Progenitor cell of endocrine pancreas (in vitro differentiated cells): ENCODE results near the gene INPP5D. TPM values are rescaled to one million over a fixed set of nuclear protein-coding genes. Genes with fewer than 3 reads are reported as not detected.

Source experiments
- DNase-seq: peaks from one replicate; pipeline ENCODE4 v3.0.0; 2021; ENCODE audit warnings: low spot score; ENCODE audit not compliant: unreplicated experiment
- H3K27ac Mint-ChIP-seq: 2 replicates; pipeline ENCODE4 v1.8.0; 2021; ENCODE audit warnings: mild to moderate bottlenecking, moderate library complexity, mixed read lengths
- H3K27me3 Mint-ChIP-seq: 2 replicates; pipeline ENCODE4 v1.8.0; 2021; ENCODE audit warnings: mixed read lengths
- H3K36me3 Mint-ChIP-seq: 2 replicates; pipeline ENCODE4 v1.8.0; 2022; ENCODE audit warnings: mixed read lengths; ENCODE audit not compliant: insufficient read depth
- H3K4me1 Mint-ChIP-seq: 2 replicates; pipeline ENCODE4 v1.8.0; 2021; ENCODE audit warnings: low read depth, mixed read lengths
- H3K4me3 Mint-ChIP-seq: 2 replicates; pipeline ENCODE4 v1.8.0; 2021; ENCODE audit warnings: low read depth, mild to moderate bottlenecking, moderate library complexity, mixed read lengths
- H3K9me3 Mint-ChIP-seq: 2 replicates; pipeline ENCODE4 v1.8.0; 2021; ENCODE audit warnings: low read depth, mixed read lengths
- total RNA-seq: library from RNA; stranded (reverse); gene quantifications from 2 replicates; pipeline ENCODE4 v1.2.1, GENCODE V29; 2021
- TF ChIP-seq, protein P1 (sequence below): fragments of 200-600 bp; sonication (generic); IDR thresholded peaks from one replicate; pipeline ENCODE4 v1.5.0; 2021; ENCODE audit warnings: antibody characterized with exemption, mild to moderate bottlenecking; ENCODE audit not compliant: unreplicated experiment

INPP5D gene
- total RNA-seq, 1 donor from 2014 or later: 5.3 TPM

DNA sequence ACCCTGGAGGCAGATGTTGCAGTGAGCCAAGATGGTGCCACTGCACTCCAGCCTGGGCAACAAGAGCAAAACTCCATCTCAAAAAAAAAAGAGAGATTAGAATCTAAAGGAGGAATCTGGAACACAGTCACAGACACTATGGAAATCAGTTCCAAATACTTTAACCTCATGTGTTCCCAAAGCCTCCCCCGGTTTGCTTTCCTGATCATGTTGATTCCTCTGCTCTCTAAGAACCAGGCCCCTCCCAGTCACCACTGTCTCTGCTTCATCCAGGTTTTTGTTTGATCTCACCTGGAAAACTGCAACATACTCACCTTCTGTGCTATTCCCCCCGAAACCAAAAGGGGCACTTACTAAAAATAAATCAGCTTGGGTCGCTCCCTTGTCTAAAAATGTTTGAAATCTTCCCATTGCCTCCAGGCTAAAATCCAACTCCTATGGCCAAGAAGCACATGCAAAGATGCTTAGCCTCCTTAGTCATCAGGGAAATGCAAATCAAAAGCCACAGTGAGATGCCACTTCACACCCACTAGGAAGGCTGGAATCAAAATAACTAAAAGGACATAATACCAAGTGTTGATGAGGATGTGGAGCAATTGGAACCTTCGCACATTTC lies 33.8 kb upstream of the INPP5D start:
- no peaks in the 10 kb centered on the region for H3K27me3 Mint-ChIP-seq
- H3K27ac Mint-ChIP-seq: no peak overlapping the region
- no peaks in the 10 kb centered on the region for H3K4me1 Mint-ChIP-seq
- TF ChIP-seq, protein P1, sequence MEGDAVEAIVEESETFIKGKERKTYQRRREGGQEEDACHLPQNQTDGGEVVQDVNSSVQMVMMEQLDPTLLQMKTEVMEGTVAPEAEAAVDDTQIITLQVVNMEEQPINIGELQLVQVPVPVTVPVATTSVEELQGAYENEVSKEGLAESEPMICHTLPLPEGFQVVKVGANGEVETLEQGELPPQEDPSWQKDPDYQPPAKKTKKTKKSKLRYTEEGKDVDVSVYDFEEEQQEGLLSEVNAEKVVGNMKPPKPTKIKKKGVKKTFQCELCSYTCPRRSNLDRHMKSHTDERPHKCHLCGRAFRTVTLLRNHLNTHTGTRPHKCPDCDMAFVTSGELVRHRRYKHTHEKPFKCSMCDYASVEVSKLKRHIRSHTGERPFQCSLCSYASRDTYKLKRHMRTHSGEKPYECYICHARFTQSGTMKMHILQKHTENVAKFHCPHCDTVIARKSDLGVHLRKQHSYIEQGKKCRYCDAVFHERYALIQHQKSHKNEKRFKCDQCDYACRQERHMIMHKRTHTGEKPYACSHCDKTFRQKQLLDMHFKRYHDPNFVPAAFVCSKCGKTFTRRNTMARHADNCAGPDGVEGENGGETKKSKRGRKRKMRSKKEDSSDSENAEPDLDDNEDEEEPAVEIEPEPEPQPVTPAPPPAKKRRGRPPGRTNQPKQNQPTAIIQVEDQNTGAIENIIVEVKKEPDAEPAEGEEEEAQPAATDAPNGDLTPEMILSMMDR: no peak
- no peaks in the 10 kb centered on the region for H3K9me3 Mint-ChIP-seq
- H3K36me3 Mint-ChIP-seq: no peaks in the 10 kb centered on the region
- DNase-seq: no peak
- H3K4me3 Mint-ChIP-seq: no peak overlapping the region

DNA sequence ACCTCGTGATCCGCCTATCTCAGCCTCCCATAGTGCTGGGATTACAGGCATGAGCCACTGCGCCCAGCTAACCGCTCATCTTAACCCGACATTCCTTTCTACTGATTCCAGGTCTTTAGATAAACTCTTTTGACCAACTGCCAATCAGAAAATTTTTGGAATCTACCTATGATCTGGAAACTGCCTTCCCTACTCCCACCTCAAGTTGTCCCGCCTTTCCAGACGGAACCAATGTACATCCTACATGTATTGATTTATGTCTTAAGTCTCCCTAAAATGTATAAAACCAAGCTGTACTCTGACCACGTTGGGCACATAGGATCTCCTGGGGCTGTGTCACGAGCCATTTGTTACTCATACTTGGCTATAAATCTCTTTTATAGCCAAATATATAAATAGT lies 30.8 kb upstream of the INPP5D start:
- H3K27ac Mint-ChIP-seq: no peak overlapping the region
- no peaks in the 10 kb centered on the region for H3K9me3 Mint-ChIP-seq
- H3K27me3 Mint-ChIP-seq: no peaks in the 10 kb centered on the region
- no peak for DNase-seq
- H3K4me3 Mint-ChIP-seq: no peak overlapping the region
- TF ChIP-seq, protein P1: no peak
- no peaks in the 10 kb centered on the region for H3K36me3 Mint-ChIP-seq
- no peaks in the 10 kb centered on the region for H3K4me1 Mint-ChIP-seq

DNA sequence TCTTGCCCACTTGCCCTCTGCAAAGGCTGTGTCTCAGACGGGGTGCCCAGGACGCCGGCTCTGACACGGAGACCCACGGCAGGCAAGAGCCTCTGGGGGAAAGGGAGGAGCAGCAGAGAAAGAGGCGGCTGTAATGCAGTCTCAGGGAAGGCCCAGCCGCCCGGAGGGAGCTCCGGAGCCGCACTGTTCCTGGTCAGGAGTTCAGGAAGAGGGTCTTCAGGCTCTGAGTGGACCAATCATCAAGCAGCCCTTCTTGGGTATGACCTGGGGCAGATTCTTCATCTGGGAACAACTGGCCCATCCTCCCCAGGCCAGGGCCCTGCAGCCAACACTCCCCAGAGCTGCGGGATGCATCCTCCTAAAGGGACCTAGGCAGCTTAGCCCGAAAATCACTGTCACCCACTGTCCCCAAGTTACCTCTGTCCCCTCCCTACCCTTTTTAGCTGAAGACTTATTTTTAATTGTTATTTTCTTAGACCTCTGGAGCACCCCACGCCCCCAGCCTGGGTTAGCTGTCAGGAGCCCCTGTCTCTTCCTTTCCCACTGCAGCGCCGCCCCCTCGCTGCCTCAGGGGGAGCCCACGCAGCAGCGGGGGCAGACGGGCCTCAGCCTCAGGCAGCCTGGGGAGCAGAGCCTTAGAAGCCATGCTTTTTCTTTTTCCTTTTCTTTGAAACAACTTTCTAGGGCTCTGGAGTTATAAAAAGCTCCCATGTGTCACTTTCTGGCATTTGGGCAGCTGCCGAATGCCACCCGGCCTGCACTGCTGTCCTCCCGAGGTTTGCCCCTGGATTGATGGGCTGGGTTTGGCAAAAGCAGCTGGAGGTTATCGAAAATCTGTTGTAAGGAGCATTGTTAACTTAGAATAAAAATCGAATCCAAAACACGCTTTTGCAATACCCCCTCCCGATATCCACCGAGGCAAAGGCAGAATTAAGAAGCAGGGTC lies 28.3 kb upstream of the INPP5D start:
- DNase-seq: no peak
- no peaks in the 10 kb centered on the region for H3K4me1 Mint-ChIP-seq
- no peaks in the 10 kb centered on the region for H3K9me3 Mint-ChIP-seq
- H3K4me3 Mint-ChIP-seq: no peak overlapping the region
- TF ChIP-seq, protein P1: no peak
- H3K36me3 Mint-ChIP-seq: no peaks in the 10 kb centered on the region
- H3K27me3 Mint-ChIP-seq: no peaks in the 10 kb centered on the region
- no peak overlapping the region for H3K27ac Mint-ChIP-seq

DNA sequence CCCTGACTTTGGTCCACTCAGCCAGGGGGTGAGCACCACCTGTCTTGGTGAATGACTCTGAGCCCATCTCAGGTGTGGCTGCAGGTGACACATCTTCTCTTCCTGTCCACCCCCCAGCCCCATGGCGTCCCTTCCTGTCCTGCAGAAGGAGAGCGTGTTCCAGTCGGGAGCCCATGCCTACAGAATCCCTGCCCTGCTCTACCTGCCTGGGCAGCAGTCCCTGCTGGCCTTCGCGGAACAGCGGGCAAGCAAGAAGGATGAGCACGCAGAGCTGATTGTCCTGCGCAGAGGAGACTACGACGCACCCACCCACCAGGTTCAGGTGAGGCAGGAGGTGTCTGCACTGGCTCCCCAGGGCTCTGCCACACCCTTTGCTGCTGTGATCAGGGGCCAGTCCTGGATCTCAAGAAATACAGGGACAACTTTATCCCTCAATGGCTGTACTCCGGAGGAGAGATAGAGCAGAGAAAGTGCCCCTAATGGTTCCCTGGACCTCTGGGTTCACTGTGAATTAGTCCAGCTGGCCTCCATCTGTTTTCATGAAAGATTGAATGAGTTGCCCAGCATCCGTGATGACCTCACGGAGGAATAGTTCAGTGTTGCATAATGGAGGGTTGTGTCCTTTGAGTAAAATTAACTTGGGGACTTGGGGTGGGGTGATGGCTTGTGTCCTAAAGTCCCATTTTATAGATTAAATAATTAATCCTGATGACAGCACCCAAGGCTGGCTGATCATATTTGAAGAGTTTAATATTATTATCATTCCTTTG lies 27.4 kb upstream of the INPP5D start, which contains the start of gene NEU2:
Gene NEU2 (plus strand): TSS at position 122 of the 770 bp plus-strand sequence. CDS start 0 bp downstream, at position 122.
- no peak within 1 kb of the TSS for H3K27ac Mint-ChIP-seq
- no peaks in the 10 kb centered on the region for H3K36me3 Mint-ChIP-seq
- H3K27me3 Mint-ChIP-seq: no peaks in the 10 kb centered on the region
- no peak for DNase-seq
- no peaks in the 10 kb centered on the region for H3K4me1 Mint-ChIP-seq
- H3K9me3 Mint-ChIP-seq: no peaks in the 10 kb centered on the region
- TF ChIP-seq, protein P1: no peak
- H3K4me3 Mint-ChIP-seq: no peak within 1 kb of the TSS

DNA sequence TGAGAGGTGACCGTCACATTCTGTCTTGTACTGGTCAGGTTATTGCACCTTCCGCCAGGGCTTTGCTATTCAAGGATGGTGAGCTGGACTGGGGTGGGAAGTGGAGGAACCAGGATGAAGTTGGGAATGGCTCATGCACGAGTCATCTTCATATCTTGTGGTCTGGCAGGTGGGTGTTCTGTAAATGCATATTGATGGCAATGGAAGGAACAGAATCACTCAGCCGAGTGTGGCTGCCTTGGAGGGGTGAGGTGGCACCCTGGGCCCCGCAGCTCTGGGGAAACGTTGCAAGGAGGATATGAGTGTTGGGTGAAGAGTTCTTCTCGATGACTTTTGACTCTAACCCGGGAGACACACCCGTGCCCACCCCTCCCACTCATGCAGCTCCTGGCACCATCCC lies 26.5 kb upstream of the INPP5D start:
- no peaks in the 10 kb centered on the region for H3K9me3 Mint-ChIP-seq
- H3K4me3 Mint-ChIP-seq: no peak overlapping the region
- no peak for DNase-seq
- H3K4me1 Mint-ChIP-seq: no peaks in the 10 kb centered on the region
- no peak overlapping the region for H3K27ac Mint-ChIP-seq
- H3K27me3 Mint-ChIP-seq: no peaks in the 10 kb centered on the region
- H3K36me3 Mint-ChIP-seq: no peaks in the 10 kb centered on the region
- TF ChIP-seq, protein P1: no peak
